ENCODE results near the gene SSTR3.

GRCh38 chr22:37231406-37232139, 19.3 kb upstream of the SSTR3 start:
- TF ChIP-seq POLR2A (IDR thresholded peaks at IDR 0.05): no peak
- TF ChIP-seq CTCF (IDR thresholded peaks at IDR 0.05): no peak

Data from ovary (tissue), 3 donors.